ENCODE measurements around the gene GPR18. TPM values are rescaled to one million over a fixed set of nuclear protein-coding genes. Genes with fewer than 3 reads are reported as not detected.

Gene GPR18, protein sequence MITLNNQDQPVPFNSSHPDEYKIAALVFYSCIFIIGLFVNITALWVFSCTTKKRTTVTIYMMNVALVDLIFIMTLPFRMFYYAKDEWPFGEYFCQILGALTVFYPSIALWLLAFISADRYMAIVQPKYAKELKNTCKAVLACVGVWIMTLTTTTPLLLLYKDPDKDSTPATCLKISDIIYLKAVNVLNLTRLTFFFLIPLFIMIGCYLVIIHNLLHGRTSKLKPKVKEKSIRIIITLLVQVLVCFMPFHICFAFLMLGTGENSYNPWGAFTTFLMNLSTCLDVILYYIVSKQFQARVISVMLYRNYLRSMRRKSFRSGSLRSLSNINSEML
- polyA plus RNA-seq (2013, experiment 1 of 2) = 0.03 TPM
- polyA plus RNA-seq (2013, experiment 2 of 2) = not detected

DNA sequence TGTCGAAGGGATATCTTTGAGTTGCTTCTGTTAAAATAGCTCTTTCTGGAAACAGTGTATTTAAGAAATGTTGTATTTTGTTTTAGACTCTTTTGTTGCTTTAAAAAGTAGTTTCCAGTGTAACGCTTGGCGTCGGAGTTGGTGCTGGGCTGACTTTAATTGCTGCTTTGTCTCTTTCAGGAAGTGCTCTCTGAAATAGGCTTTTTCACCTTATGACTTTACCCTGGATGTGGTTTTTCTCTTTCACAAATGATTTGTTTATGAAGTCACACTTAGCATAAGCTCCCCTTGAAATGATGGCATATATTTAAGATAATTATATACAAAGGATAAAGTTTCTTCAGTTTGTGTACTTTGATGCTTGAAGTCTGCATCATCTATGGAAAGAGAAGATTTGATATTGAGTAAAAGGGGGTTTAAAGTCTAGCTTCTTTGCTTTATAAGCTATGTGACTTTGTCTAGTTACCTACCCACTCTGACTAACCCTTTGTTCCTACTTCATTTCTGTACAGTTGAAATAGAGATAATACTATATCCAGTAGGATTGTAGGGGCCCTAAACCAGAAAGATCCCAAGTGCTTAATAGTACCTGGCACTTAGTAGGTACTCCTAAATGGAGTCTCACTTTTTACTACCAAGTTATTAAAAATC is at the start of gene GPR18:
GPR18 (minus strand) TSS at position 170 of the 651 bp plus-strand sequence. CDS start 2,507 bp downstream, outside the sequence.
- no peak within 1 kb of the TSS for H3K9ac ChIP-seq (ENCODE audit: low read length)
- no peak within 1 kb of the TSS for H3K14ac ChIP-seq (ENCODE audit: low read length in 2 of 2)
- H3K36me3 ChIP-seq (ENCODE audit: control insufficient read depth in 1 of 2, insufficient read depth in 2 of 2, low read depth in 1 of 2, low read length in 2 of 2) = peaks cover 10 to 30% of the 10 kb centered on the region in 2 experiments
- H3K27me3 ChIP-seq (ENCODE audit: control insufficient read depth in 1 of 2, insufficient read depth in 1 of 2, low read length in 2 of 2) = no peaks in the 10 kb centered on the region
- no peak within 1 kb of the TSS for H3K27ac ChIP-seq (ENCODE audit: low read length, poor library complexity, severe bottlenecking)
- H2BK12ac ChIP-seq (ENCODE audit: low read length in 2 of 2) = no peak within 1 kb of the TSS
- 95% methylated on average over 4 of the region's 4 CpGs for WGBS
- H2BK15ac ChIP-seq (ENCODE audit: low read depth, poor library complexity, severe bottlenecking) = no peak within 1 kb of the TSS
- H2AK5ac ChIP-seq (ENCODE audit: low read length, severe bottlenecking) = no peak within 1 kb of the TSS
- no peak within 1 kb of the TSS for H3K4me2 ChIP-seq (ENCODE audit: low read length, poor library complexity, severe bottlenecking)
- DNase-seq = peak; percentile 11
- no peak within 1 kb of the TSS for H2BK120ac ChIP-seq (ENCODE audit: low read depth, low read length)
- peaks cover 6% of the 10 kb centered on the region for H3K79me1 ChIP-seq (replicated peaks; ENCODE audit: low read length, poor library complexity, severe bottlenecking)
- no peak within 1 kb of the TSS for H2BK5ac ChIP-seq (ENCODE audit: low read depth, low read length, poor library complexity, severe bottlenecking)
- H3K9me3 ChIP-seq (ENCODE audit: control insufficient read depth, low read length) = no peaks in the 10 kb centered on the region
- no peak within 1 kb of the TSS for H3K4me3 ChIP-seq (ENCODE audit: insufficient read depth in 1 of 2, low read depth in 1 of 2, low read length in 2 of 2)
- H4K8ac ChIP-seq (ENCODE audit: low read length) = no peak within 1 kb of the TSS
- H4K91ac ChIP-seq (ENCODE audit: low read length) = no peak within 1 kb of the TSS
- H3K4me1 ChIP-seq (ENCODE audit: control insufficient read depth, insufficient read depth, low read depth, low read length) = no peaks in the 10 kb centered on the region
- no peak within 1 kb of the TSS for H3K23ac ChIP-seq (ENCODE audit: low read length in 2 of 2)
- no peak within 1 kb of the TSS for H3K18ac ChIP-seq (ENCODE audit: low read depth in 1 of 2, low read length in 2 of 2)
- no peak within 1 kb of the TSS for H3K4ac ChIP-seq (ENCODE audit: low read depth in 1 of 2, low read length in 2 of 2)
- H2AFZ ChIP-seq (ENCODE audit: low read depth, low read length) = no peak within 1 kb of the TSS

DNA sequence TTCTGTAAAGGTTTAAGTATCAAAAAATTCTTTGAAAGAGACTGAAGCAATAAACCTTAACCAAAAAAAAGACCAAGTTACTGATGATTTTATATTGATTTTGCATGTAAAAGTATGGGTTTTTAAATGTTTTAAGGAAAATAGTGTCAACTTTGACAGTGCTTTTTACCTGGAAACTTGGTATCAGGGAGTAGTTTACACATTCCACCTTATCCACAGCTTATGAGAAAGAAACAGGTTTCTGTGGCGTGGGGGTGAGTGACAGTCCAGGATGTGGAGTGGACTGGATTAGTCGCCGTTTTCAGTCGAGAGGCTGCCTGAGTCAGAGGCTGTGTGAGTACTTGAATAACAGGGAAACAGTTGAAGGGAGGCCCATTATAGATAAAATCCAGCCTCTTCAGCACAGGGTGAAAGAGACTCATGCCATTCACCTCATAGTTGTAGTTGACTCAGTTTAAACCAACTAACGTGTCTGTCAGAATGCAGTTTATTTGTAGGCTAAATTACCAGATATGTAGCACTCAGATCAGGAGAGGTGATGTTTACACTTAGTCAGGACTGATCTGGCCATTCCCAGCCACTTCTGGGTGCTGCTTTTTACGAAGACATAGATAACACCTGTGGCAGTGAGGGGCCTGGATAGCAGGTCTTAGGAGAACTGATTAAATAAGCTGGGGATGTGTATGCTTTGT is 49.6 kb upstream of the GPR18 start:
- peak overlapping the region; percentile 14 for H3K4me2 ChIP-seq (ENCODE audit: low read length, poor library complexity, severe bottlenecking)
- no peak overlapping the region for H3K18ac ChIP-seq (ENCODE audit: low read depth in 1 of 2, low read length in 2 of 2)
- no peak overlapping the region for H3K14ac ChIP-seq (ENCODE audit: low read length in 2 of 2)
- H3K9ac ChIP-seq (ENCODE audit: low read length) = peak overlapping the region; percentile 79
- no peaks in the 10 kb centered on the region for H3K27me3 ChIP-seq (ENCODE audit: control insufficient read depth in 1 of 2, insufficient read depth in 1 of 2, low read length in 2 of 2)
- peak overlapping the region in 1 of 2 experiments; percentile 47 for H2BK12ac ChIP-seq (ENCODE audit: low read length in 2 of 2)
- no peaks in the 10 kb centered on the region for H3K9me3 ChIP-seq (ENCODE audit: control insufficient read depth, low read length)
- peaks cover 14% of the 10 kb centered on the region for H3K4me1 ChIP-seq (ENCODE audit: control insufficient read depth, insufficient read depth, low read depth, low read length)
- H2BK120ac ChIP-seq (ENCODE audit: low read depth, low read length) = no peak overlapping the region
- peaks cover 25% of the 10 kb centered on the region for H3K79me1 ChIP-seq (replicated peaks; ENCODE audit: low read length, poor library complexity, severe bottlenecking)
- peak; percentile 93 for DNase-seq
- 4% methylated on average over 6 of the region's 6 CpGs for WGBS
- H2AK5ac ChIP-seq (ENCODE audit: low read length, severe bottlenecking) = peak overlapping the region; percentile 54
- H3K4ac ChIP-seq (ENCODE audit: low read depth in 1 of 2, low read length in 2 of 2) = no peak overlapping the region
- H2BK15ac ChIP-seq (ENCODE audit: low read depth, poor library complexity, severe bottlenecking) = no peak overlapping the region
- H2BK5ac ChIP-seq (ENCODE audit: low read depth, low read length, poor library complexity, severe bottlenecking) = no peak overlapping the region
- H2AFZ ChIP-seq (ENCODE audit: low read depth, low read length) = no peak overlapping the region
- no peak overlapping the region for H4K8ac ChIP-seq (ENCODE audit: low read length)
- H3K36me3 ChIP-seq (ENCODE audit: control insufficient read depth in 1 of 2, insufficient read depth in 2 of 2, low read depth in 1 of 2, low read length in 2 of 2) = peaks cover 0 to 5% of the 10 kb centered on the region in 2 experiments
- peak overlapping the region in 1 of 2 experiments; percentile 27 for H3K4me3 ChIP-seq (ENCODE audit: insufficient read depth in 1 of 2, low read depth in 1 of 2, low read length in 2 of 2)
- H3K23ac ChIP-seq (ENCODE audit: low read length in 2 of 2) = no peak overlapping the region
- H4K91ac ChIP-seq (ENCODE audit: low read length) = no peak overlapping the region
- H3K27ac ChIP-seq (ENCODE audit: low read length, poor library complexity, severe bottlenecking) = peak overlapping the region; percentile 75

DNA sequence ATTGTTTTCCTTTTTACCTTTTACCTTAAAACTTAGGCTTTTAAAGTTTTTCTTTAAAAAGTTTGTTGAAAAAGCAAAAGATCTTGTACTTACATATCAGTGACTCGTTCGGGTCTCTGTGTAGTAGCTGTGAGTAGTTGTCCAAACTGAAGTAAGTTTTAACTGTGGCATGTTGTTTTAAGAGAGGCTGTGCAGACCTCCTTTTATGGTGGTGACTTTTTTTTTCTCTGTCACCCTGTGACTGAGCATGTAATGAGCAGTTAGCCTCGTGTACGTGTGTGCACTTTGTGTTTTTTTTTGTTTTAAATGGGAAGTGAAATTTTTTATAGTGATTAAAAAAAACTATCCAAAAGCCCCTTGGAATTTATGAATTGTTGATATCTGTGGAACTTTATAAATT is 49.1 kb upstream of the GPR18 start, which contains the start of gene GPR183:
GPR183 (minus strand) TSS at position 153 of the 400 bp plus-strand sequence. CDS start 11,254 bp downstream, outside the sequence.
- Histone ChIP-seq H3K4me3 (ENCODE audit: insufficient read depth in 1 of 2, low read depth in 1 of 2, low read length in 2 of 2) (peak within 1 kb of the TSS in 1 of 2 experiments; percentile 27), H3K4me2 (ENCODE audit: low read length, poor library complexity, severe bottlenecking) (peak within 1 kb of the TSS; percentile 14)
- DNase-seq = peak; percentile 70

More for the DNA sequence above, 49.1 kb upstream of the GPR18 start, which contains the start of gene GPR183:
- Histone ChIP-seq H3K79me1 (replicated peaks; ENCODE audit: low read length, poor library complexity, severe bottlenecking) (peaks cover 25% of the 10 kb centered on the region), H3K23ac (ENCODE audit: low read length in 2 of 2) (no peak within 1 kb of the TSS), H3K27ac (ENCODE audit: low read length, poor library complexity, severe bottlenecking) (peak within 1 kb of the TSS; percentile 75), H4K91ac (ENCODE audit: low read length) (no peak within 1 kb of the TSS), H3K18ac (ENCODE audit: low read depth in 1 of 2, low read length in 2 of 2) (no peak within 1 kb of the TSS), H3K9ac (ENCODE audit: low read length) (peak within 1 kb of the TSS; percentile 79), H3K4me1 (ENCODE audit: control insufficient read depth, insufficient read depth, low read depth, low read length) (peaks cover 12% of the 10 kb centered on the region), H3K4ac (ENCODE audit: low read depth in 1 of 2, low read length in 2 of 2) (no peak within 1 kb of the TSS), H4K8ac (ENCODE audit: low read length) (no peak within 1 kb of the TSS), H3K27me3 (ENCODE audit: control insufficient read depth in 1 of 2, insufficient read depth in 1 of 2, low read length in 2 of 2) (no peaks in the 10 kb centered on the region), H3K36me3 (ENCODE audit: control insufficient read depth in 1 of 2, insufficient read depth in 2 of 2, low read depth in 1 of 2, low read length in 2 of 2) (peaks cover 0 to 5% of the 10 kb centered on the region in 2 experiments), H3K9me3 (ENCODE audit: control insufficient read depth, low read length) (no peaks in the 10 kb centered on the region), H2AFZ (ENCODE audit: low read depth, low read length) (no peak within 1 kb of the TSS), H2AK5ac (ENCODE audit: low read length, severe bottlenecking) (peak within 1 kb of the TSS; percentile 54), H2BK120ac (ENCODE audit: low read depth, low read length) (no peak within 1 kb of the TSS), H2BK15ac (ENCODE audit: low read depth, poor library complexity, severe bottlenecking) (no peak within 1 kb of the TSS), H2BK12ac (ENCODE audit: low read length in 2 of 2) (peak within 1 kb of the TSS in 1 of 2 experiments; percentile 47), H2BK5ac (ENCODE audit: low read depth, low read length, poor library complexity, severe bottlenecking) (no peak within 1 kb of the TSS), H3K14ac (ENCODE audit: low read length in 2 of 2) (no peak within 1 kb of the TSS)
- WGBS = 3% methylated on average over 2 of the region's 4 CpGs

Data from mesenchymal stem cell (in vitro differentiated cells and primary cell).